ENCODE measurements around the gene CAMTA1. TPM values are rescaled to one million over a fixed set of nuclear protein-coding genes. Genes with fewer than 3 reads are reported as not detected.

CAMTA1 gene
- total RNA-seq, 1 experiment from 2014 or later = 85.2 TPM

GRCh38 chr1:7046891-7047290 lies 261.6 kb downstream of the CAMTA1 start:
- Histone ChIP-seq H3K9me3 (ENCODE audit: low read depth, low read length, poor library complexity, severe bottlenecking) (no peaks in the 10 kb centered on the region), H3K36me3 (ENCODE audit: insufficient read depth, low read length, poor library complexity, severe bottlenecking) (no peaks in the 10 kb centered on the region), H3K27me3 (replicated peaks; ENCODE audit: insufficient read depth, low read depth, low read length, poor library complexity) (peaks cover 31% of the 10 kb centered on the region), H3K4me3 (ENCODE audit: low read depth, low read length, poor library complexity, severe bottlenecking) (no peak overlapping the region), H3K4me1 (ENCODE audit: insufficient read depth, low read length, poor library complexity, severe bottlenecking) (no peaks in the 10 kb centered on the region), H3K27ac (ENCODE audit: low read depth, low read length, poor library complexity, severe bottlenecking) (no peak overlapping the region)
- CTCF ChIA-PET = interaction anchor here (0.7 kb wide), 1 partner anchor 41 kb away, joined by 5 read pairs; no protein-coding TSS in a partner anchor
- POLR2A ChIA-PET (ENCODE audit: low non-redundant PET) = no interaction called here
- DNase-seq (ENCODE audit: low spot score) = no peak
- BruUV-seq (replicated peaks) = no TSS peak
- intact Hi-C loops (cut with micrococcal nuclease; ENCODE audit: unreplicated experiment) = no loop called here
- TF ChIP-seq EZH2 (IDR thresholded peaks at IDR 0.05; ENCODE audit: borderline replicate concordance, low read depth, low read length, poor library complexity, severe bottlenecking) = no peak
- TF ChIP-seq CTCF (conservative IDR thresholded peaks at IDR 0.05; ENCODE audit: low read depth, low read length) = no peak

- Histone ChIP-seq H3K9me3 (ENCODE audit: low read depth, low read length, poor library complexity, severe bottlenecking) (no peaks in the 10 kb centered on the region), H3K4me3 (ENCODE audit: low read depth, low read length, poor library complexity, severe bottlenecking) (no peak overlapping the region), H3K36me3 (ENCODE audit: insufficient read depth, low read length, poor library complexity, severe bottlenecking) (no peaks in the 10 kb centered on the region), H3K27me3 (replicated peaks; ENCODE audit: insufficient read depth, low read depth, low read length, poor library complexity) (peaks cover 39% of the 10 kb centered on the region), H3K4me1 (ENCODE audit: insufficient read depth, low read length, poor library complexity, severe bottlenecking) (no peaks in the 10 kb centered on the region), H3K27ac (ENCODE audit: low read depth, low read length, poor library complexity, severe bottlenecking) (no peak overlapping the region)
- POLR2A ChIA-PET (ENCODE audit: low non-redundant PET) = no interaction called here
- BruUV-seq (replicated peaks) = no TSS peak
- TF ChIP-seq CTCF (conservative IDR thresholded peaks at IDR 0.05; ENCODE audit: low read depth, low read length) (no peak), EZH2 (IDR thresholded peaks at IDR 0.05; ENCODE audit: borderline replicate concordance, low read depth, low read length, poor library complexity, severe bottlenecking) (no peak)
- no peak for DNase-seq (ENCODE audit: low spot score)
- CTCF ChIA-PET = no interaction called here
- intact Hi-C loops (cut with micrococcal nuclease; ENCODE audit: unreplicated experiment) = no loop called here
Measured at GRCh38 chr1:7047866-7048265, 262.6 kb downstream of the CAMTA1 start.

GRCh38 chr1:7048395-7048794 lies 263.1 kb downstream of the CAMTA1 start:
- intact Hi-C loops (cut with micrococcal nuclease; ENCODE audit: unreplicated experiment) = no loop called here

More at GRCh38 chr1:7048395-7048794, 263.1 kb downstream of the CAMTA1 start:
- Histone ChIP-seq H3K9me3 (ENCODE audit: low read depth, low read length, poor library complexity, severe bottlenecking) (no peaks in the 10 kb centered on the region), H3K36me3 (ENCODE audit: insufficient read depth, low read length, poor library complexity, severe bottlenecking) (no peaks in the 10 kb centered on the region), H3K27me3 (replicated peaks; ENCODE audit: insufficient read depth, low read depth, low read length, poor library complexity) (peaks cover 39% of the 10 kb centered on the region), H3K4me1 (ENCODE audit: insufficient read depth, low read length, poor library complexity, severe bottlenecking) (no peaks in the 10 kb centered on the region), H3K27ac (ENCODE audit: low read depth, low read length, poor library complexity, severe bottlenecking) (no peak overlapping the region), H3K4me3 (ENCODE audit: low read depth, low read length, poor library complexity, severe bottlenecking) (no peak overlapping the region)
- ChIA-PET POLR2A (ENCODE audit: low non-redundant PET) (no interaction called here), CTCF (no interaction called here)
- BruUV-seq (replicated peaks) = no TSS peak
- no peak for DNase-seq (ENCODE audit: low spot score)
- TF ChIP-seq EZH2 (IDR thresholded peaks at IDR 0.05; ENCODE audit: borderline replicate concordance, low read depth, low read length, poor library complexity, severe bottlenecking) = no peak
- no peak for TF ChIP-seq CTCF (conservative IDR thresholded peaks at IDR 0.05; ENCODE audit: low read depth, low read length)

Data from A673 (cell line).